ENCODE results near the gene NXN. TPM values are rescaled to one million over a fixed set of nuclear protein-coding genes. Genes with fewer than 3 reads are reported as not detected.
"Not testable (repeated sequence)": the region's sequence is repeated elsewhere in the genome, so short reads cannot be mapped to it uniquely, and the experiment has no call there.

Gene NXN
- total RNA-seq, 2 donors from 2014 or later: 13.9 to 18.9 TPM

- no peak for ATAC-seq (ENCODE audit: insufficient number of reproducible peaks, low FRiP score, low read depth)
- Histone ChIP-seq H3K4me1 (ENCODE audit: control insufficient read depth in 1 of 2, low read depth in 2 of 2) (peaks cover 7 to 40% of the 10 kb centered on the region in 2 donors), H3K27me3 (replicated peaks; ENCODE audit: insufficient read depth) (no peaks in the 10 kb centered on the region), H3K27ac (no peak overlapping the region), H3K4me3 (peak overlapping the region; percentile 76), H3K9me3 (no peaks in the 10 kb centered on the region), H3K36me3 (no peaks in the 10 kb centered on the region)
- DNase-seq (ENCODE audit: low spot score): no peak
- no peak for TF ChIP-seq CTCF (IDR thresholded peaks at IDR 0.05)
These were observed 1.2 kb downstream of the NXN start for GRCh38 chr17:978103-979093.

DNA sequence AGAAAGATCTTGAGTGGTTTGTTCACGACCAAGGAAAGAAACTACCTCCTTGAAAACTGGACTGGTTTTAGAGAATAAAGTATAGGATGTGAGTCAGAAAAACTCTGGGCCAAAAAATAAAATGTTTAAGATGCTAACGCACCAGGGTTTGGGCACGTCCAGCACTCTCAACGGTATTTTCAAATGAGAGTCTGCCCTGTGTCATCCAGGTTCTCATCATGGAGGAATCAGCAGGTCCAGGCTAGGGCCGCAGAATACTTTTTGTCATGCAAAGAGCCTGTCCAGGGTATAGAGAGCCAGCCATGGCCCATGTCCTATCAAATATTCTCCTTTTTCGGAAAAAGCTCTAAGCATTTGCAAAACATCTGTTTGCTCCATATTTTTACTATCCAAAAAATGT is 2.4 kb downstream of the NXN start:
- Histone ChIP-seq H3K9me3 (no peaks in the 10 kb centered on the region), H3K27me3 (replicated peaks; ENCODE audit: insufficient read depth) (no peaks in the 10 kb centered on the region), H3K36me3 (no peaks in the 10 kb centered on the region), H3K4me3 (peak overlapping the region; percentile 2), H3K27ac (no peak overlapping the region), H3K4me1 (ENCODE audit: control insufficient read depth in 1 of 2, low read depth in 2 of 2) (peaks cover 7 to 40% of the 10 kb centered on the region in 2 donors)
- ATAC-seq (ENCODE audit: insufficient number of reproducible peaks, low FRiP score, low read depth) (no peak), DNase-seq (ENCODE audit: low spot score) (no peak)
- TF ChIP-seq CTCF (IDR thresholded peaks at IDR 0.05): no peak

DNA sequence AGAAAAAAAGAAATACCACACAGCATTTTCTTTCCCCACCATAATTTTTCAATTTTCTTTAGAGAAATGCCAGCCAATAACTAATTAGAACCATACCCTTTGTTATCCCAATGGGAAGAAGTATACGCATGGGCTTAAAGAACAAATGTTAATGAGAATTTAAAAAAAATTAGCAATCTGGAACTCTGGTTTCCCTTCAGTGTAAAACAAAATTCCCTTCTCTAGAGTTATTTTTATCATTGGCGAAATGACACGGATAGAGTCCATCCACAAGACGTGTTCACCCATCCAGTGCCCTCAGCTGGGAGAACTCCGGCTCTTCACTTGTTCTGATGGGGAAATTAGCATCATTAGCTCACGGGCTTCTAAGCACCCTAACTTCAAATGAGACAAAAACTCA is 3.3 kb downstream of the NXN start:
- TF ChIP-seq CTCF (IDR thresholded peaks at IDR 0.05): no peak
- H3K4me3 ChIP-seq: no peak overlapping the region
- no peak for DNase-seq (ENCODE audit: low spot score)
- no peak overlapping the region for H3K27ac ChIP-seq
- H3K4me1 ChIP-seq (ENCODE audit: control insufficient read depth in 1 of 2, low read depth in 2 of 2): peaks cover 7 to 40% of the 10 kb centered on the region in 2 donors
- no peaks in the 10 kb centered on the region for H3K9me3 ChIP-seq
- H3K36me3 ChIP-seq: no peaks in the 10 kb centered on the region
- no peaks in the 10 kb centered on the region for H3K27me3 ChIP-seq (replicated peaks; ENCODE audit: insufficient read depth)
- no peak for ATAC-seq (ENCODE audit: insufficient number of reproducible peaks, low FRiP score, low read depth)

DNA sequence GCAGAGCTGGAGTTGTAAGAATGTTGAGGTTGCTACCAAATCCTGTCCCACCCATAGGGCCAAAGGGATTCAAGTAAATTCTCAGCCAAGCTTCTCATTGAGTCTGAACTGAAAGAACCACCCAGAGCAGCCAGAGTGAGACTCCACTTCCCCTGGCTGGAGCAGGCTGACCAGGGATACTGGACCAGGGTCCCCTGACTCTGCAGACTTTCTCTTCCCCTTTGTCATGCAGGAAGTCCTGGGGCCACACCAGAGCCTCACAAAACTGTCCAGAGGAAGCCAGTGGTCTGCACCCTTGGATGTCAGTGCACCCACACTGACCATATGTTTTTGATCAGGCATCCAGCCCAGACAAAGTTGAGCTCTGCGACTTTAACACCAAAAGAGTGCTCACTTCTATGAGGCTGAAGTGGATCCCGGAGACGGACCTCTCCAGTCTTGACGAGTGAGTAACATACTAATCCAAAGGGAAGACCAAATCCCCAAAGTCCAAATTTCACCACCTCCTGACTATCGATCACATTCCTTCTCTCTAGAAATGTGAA is 4.1 kb downstream of the NXN start:
- ATAC-seq (ENCODE audit: insufficient number of reproducible peaks, low FRiP score, low read depth): no peak
- no peak for DNase-seq (ENCODE audit: low spot score)
- H3K9me3 ChIP-seq: no peaks in the 10 kb centered on the region
- H3K4me1 ChIP-seq (ENCODE audit: control insufficient read depth in 1 of 2, low read depth in 2 of 2): peaks cover 4 to 40% of the 10 kb centered on the region in 2 donors
- H3K27ac ChIP-seq: no peak overlapping the region
- H3K27me3 ChIP-seq (replicated peaks; ENCODE audit: insufficient read depth): no peaks in the 10 kb centered on the region
- TF ChIP-seq CTCF (IDR thresholded peaks at IDR 0.05): no peak
- H3K36me3 ChIP-seq: no peaks in the 10 kb centered on the region
- H3K4me3 ChIP-seq: no peak overlapping the region

DNA sequence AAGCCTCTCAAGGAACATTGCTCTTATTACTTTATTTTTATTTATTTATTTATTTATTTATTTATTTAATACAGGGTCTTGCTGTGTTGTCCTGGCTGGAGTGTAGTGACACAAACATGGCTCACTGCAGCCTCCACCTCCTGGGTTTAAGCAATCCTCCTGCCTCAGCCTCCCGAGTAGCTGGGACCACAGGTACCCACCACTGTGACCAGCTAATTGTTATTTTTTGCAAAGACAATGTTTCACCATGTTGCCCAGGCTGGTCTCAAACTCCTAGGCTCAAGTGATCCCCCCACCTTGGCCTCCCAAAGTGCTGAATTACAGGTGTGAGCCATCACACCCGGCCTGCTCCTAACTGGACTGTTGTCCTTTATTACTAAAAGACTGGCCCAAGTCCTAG is 4.8 kb downstream of the NXN start:
- ATAC-seq (ENCODE audit: insufficient number of reproducible peaks, low FRiP score, low read depth); H3K27ac ChIP-seq; DNase-seq (ENCODE audit: low spot score); H3K27me3 ChIP-seq (replicated peaks; ENCODE audit: insufficient read depth); H3K36me3 ChIP-seq; H3K9me3 ChIP-seq; H3K4me3 ChIP-seq: not testable (repeated sequence)
- peaks cover 0 to 38% of the 10 kb centered on the region in 2 donors for H3K4me1 ChIP-seq (ENCODE audit: control insufficient read depth in 1 of 2, low read depth in 2 of 2)

Measured in thoracic aorta (tissue), 2 donors.